ENCODE data around the gene ZNF592.

DNA sequence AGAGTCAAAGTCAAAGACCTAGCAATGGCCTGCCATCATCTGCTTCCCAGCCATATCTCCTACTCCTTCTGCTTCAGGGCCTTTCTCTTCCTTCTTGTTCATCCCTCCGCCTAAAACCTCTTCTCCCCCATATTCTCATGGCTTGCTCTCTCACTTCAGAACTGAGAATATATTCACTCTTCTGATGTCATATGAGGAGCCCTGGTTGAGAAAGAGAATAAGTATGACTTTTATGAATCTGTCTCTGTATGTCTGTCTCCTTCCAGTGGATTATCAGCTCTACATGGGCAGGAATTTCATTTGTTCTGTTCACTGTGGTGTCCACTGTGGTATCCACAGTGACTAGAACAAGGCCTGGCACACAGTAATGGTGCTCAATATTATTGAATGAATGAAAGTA lies 11.8 kb downstream of the ZNF592 start:
- TF ChIP-seq RCOR2 (CRISPR knock-in tag; IDR thresholded peaks at IDR 0.05), result no peak
- TF ChIP-seq, protein P1, sequence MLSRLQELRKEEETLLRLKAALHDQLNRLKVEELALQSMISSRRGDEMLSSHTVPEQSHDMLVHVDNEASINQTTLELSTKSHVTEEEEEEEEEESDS (CRISPR knock-in tag; IDR thresholded peaks at IDR 0.05; ENCODE audit: borderline replicate concordance), result no peak
- no peak for TF ChIP-seq MIXL1 (CRISPR knock-in tag; IDR thresholded peaks at IDR 0.05)
